Endometrial microvascular endothelial cells (primary cell): ENCODE data around the gene UBR2. TPM values are rescaled to one million over a fixed set of nuclear protein-coding genes. Genes with fewer than 3 reads are reported as not detected.
"Not testable (repeated sequence)": the region's sequence is repeated elsewhere in the genome, so short reads cannot be mapped to it uniquely, and the experiment has no call there.

Source experiments
- in situ Hi-C: cut with HindIII; loops from 2 replicates; pipeline ENCODE4 v1.10.0; 2017; ENCODE audit warnings: low sequenced_read_pairs, low pct_unique_long_range_greater_than_20kb; ENCODE audit errors: inconsistent ontology term
- total RNA-seq: library from RNA; depleted of rRNA; stranded (reverse); fragments of >200 nt; gene quantifications from one replicate; pipeline ENCODE4 v1.2.3, GENCODE V29; 2015; ENCODE audit errors: inconsistent ontology term

The UBR2 gene
- total RNA-seq, 1 donor from 2014 or later, result 15.1 TPM

DNA sequence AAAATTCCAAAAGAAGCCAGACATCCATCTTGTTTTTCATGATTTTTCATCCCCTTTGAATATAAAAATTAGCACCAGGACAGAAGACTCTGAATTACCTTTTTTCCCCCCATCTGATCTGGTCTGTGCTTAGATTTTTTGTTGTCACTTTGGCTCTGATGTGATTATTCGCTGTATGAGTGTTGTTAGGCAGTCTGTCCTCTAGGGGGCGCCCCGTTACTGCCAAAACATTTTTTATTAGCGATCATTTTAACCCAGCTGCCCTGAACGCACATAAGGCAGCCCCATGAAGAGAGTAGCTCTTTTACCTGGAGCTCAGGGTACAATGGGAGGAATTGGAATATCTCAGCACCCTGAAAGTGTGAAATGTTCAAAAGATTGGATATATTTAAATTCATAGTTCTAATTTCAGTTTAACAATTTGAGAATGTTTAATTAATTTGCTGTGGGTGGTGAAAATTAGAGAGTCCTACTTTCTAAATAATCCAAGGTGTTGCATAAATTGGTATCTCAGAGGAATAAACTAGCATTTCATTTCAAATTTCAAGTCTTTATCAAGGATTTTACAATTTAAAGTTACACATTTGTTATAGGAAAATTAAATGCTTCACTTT, 97.8 kb downstream of the UBR2 start:
- in situ Hi-C loops, result no loop called here

- in situ Hi-C loops, result no loop called here
Measured at GRCh38 chr6:42664718-42665117, 100.9 kb downstream of the UBR2 start.

GRCh38 chr6:42674368-42674767, 110.5 kb downstream of the UBR2 start:
- in situ Hi-C loops, result not testable (repeated sequence)

DNA sequence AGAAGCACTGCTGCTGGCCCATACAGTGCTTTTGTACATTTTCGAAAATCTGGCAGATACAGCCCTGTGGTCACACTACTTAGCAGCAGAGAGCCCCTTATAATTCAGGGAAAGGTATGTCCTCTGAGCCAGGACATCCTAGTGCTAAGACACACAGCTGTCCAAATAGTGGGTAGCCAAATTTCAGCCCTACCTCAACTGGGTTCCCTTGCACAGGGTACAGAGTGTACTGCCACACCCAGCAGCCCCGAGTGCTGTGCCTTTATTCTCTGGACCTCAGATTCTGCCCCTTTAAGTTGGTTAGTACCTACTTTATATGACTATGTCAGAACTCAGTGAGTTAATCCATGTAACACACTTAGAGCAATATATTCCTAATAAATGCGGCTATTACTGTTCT, 111.0 kb downstream of the UBR2 start:
- in situ Hi-C loops, result no loop called here

DNA sequence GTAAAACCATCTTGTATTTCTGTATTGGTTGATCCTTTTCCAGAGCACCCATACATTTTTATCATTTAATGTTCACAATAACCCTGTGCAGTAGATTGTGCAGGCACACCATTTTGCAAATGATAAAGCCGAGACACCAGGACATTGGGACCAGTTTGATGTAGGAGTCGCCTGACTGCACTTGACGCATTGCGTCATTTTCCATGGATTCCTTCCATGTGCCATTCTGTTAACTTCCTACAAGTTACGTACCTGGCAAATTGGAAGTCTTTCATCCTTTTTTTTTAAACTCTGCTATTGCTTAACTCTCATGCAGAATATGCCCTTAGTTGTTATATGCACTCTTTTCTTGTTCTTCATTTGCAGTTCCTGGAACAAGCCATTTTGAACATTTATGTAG, 115.5 kb downstream of the UBR2 start:
- in situ Hi-C loops, result no loop called here

DNA sequence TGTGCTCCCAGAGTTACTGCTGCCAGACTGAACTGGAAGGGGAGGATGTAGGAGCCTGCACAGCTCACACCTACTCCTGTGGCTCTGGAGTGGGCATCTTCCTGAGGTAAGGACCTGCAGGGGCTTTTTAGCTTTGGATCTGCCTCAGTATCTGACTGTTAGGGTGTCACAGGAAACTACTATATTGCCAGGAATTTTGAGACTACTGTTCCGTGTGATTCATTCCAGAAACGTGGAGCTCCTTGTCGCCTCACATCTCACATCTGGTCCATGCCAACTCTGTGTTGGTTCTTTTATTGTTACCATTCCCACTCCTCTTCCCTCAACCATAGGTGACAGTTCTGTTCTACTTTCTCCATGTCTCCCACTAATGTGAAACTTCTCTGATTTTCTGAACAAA, 124.5 kb downstream of the UBR2 start:
- in situ Hi-C loops, result no loop called here

DNA sequence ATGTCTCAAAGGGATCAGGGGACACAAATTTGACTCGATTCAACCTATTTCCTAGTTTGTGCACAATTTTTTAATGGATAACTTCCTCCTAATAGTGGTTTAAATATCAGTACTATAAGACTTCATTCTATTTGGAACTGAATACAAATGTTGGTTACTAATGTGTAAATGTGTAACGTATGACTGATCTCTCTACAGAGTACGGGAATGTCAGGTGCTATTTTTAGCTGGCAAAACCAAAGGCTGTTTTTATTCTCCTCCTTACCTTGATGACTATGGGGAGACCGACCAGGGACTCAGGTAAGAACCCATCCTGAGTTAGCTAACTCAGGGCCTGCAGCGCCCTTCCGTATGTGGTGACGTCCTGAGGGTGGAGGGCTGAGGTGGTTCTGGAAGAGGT, 125.5 kb downstream of the UBR2 start:
- in situ Hi-C loops, result no loop called here

- in situ Hi-C loops, result no loop called here
Measured at GRCh38 chr6:42690151-42690702, 126.4 kb downstream of the UBR2 start.

DNA sequence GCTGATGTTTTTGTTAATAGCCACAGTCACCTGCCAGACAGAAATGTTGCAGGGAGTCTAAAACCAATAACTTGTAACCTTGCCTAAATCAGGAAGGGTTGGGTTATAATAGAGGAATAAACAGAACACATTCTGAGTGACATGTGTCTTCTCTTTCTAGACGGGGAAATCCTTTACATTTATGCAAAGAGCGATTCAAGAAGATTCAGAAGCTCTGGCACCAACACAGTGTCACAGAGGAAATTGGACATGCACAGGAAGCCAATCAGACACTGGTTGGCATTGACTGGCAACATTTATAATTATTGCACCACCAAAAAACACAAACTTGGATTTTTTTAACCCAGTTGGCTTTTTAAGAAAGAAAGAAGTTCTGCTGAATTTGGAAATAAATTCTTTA, 127.0 kb downstream of the UBR2 start:
- in situ Hi-C loops, result no loop called here

DNA sequence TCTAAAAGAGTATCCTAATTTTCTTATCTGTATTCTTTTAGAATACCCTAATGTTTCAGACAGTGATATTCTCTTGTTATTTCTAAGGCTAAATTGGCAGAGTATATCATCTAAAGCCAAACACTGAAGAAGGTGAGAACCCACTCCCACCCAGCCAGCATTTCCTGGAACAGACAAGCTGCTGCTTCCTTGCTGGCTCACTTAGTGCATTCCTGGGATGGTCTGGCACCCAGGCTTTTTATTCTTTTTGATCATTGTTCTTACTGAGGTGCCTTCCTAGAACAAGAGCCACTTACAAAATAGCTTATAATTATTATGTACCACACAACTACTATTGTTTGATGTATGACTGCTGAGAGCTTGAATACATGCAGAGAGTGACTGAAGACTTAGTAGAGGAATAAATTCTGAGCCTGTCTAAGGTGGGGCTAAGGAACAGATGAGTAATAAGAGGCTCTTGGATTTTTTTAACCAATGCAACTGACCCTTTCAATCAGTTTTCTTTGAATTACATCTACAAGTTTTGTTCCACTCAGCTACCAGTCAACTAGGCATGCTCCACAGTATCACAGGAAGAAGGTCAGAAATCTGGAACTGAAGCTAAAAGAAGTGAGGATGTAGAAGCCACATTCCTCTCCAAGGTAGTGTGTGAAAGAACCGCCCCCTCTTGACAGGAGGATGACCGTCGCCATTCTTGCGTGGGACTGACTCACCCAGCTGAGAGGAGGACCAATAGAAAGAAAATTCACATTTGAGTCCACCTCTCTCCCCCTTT, 128.5 kb downstream of the UBR2 start:
- in situ Hi-C loops, result no loop called here

DNA sequence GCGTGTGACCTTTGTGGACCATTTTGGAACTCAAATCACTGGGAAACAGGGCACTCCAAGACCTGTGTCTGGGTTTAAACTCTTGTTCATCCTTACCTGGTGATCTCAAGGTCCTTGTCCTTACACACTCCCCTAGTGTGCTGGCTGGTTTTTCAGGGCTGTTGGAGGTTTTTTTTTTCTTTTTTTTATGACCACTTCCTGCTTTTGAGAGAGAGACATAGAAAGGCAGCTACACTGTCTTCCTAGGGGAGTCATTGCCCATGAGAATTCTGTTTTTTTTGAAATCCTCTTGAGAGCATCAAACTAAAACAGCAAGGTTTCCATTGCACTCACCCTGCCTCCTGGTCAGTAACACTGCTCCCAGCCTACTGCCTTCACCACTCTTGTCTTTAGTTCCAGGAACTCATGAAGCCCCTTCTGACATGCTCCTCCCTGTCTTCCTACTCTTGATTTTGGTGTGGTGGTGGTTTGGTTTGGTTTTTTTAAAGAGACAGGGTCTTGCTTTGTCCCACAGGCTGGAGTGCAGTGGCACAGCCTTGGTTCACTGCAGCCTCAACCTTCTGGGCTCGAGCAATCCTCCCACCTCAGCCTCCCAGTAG, 130.0 kb downstream of the UBR2 start:
- in situ Hi-C loops, result no loop called here

DNA sequence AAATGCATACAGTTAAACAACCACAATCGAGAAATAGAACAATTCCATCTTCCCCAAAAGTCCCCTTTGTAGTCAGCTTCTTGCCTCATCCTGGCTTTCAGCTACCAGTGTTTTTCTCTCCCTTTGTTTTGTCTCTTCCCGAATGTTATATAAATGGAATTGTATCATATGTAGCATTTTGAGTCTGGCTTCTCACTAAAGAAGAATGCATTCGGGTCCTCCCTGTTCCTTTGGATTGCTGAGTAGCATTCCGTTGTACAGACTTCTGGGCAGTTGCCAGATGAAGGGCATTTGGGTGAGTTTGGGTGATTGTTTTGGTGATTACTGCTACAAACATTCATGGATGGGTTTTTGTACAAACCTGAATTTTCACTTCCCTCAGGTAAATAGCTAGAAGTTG, 130.8 kb downstream of the UBR2 start:
- in situ Hi-C loops, result no loop called here

- in situ Hi-C loops, result no loop called here
Measured at GRCh38 chr6:42696526-42697267, 132.9 kb downstream of the UBR2 start.

DNA sequence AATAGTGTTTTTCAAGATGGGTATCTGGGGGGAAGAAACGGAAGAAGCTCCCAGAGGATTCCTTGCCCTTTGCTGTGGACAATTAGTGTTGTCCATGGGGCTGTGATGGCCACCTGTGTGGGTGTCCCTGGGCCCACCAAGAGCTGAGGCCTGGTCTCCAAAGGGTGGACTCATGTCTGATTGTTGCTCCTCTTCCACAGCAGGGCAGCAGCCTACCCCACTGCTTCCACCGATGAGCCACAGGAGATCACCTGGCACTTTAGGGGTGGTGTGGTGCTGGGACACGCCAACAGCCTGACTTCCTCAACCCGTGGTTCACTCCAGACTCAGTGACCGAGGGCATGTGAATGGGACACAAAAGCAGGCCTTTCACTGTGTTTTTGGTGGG, 133.4 kb downstream of the UBR2 start:
- in situ Hi-C loops, result no loop called here

DNA sequence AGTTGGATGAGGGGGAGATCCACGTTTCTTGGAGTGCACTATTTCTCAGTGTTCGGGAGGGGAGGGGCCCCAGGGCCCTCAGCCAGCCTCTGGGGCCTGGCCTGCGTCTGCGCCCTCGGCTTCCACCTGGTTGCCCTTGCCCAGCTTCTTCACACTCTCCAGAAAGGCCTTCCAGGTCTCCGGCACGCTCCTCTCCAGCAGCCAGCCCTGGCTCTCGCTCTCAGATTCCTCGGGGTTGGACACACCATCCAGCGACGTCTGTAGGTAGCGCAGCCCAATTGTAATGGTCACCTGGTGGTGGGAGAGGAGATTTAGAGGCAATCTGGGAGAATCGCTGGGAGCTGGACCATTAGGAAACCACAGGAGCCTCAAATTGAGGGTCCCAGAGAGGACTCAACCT, 134.4 kb downstream of the UBR2 start:
- in situ Hi-C loops, result no loop called here

DNA sequence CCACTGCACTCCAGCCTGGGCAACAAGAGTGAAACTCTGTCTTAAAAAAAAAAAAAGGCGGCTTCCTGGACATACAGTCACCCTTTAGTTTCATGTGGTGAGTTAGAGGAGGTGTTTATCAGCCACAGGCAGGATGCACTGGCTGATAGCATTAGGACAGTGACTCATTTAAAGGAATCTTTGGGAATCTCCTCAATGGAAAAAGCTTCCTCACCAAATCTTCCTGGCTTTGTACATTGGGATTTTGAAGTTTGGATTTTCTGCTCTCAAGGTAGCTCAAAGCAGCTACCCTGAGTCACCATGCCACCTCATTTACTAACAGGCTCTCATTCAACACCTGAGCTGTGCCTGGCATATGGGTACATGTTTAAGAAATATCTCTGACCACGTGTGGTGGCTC, 138.4 kb downstream of the UBR2 start:
- in situ Hi-C loops, result no loop called here

- in situ Hi-C loops, result not testable (repeated sequence)
Measured at GRCh38 chr6:42702786-42703185, 139.0 kb downstream of the UBR2 start.

- in situ Hi-C loops, result no loop called here
Measured at GRCh38 chr6:42704251-42704936, 140.6 kb downstream of the UBR2 start.

DNA sequence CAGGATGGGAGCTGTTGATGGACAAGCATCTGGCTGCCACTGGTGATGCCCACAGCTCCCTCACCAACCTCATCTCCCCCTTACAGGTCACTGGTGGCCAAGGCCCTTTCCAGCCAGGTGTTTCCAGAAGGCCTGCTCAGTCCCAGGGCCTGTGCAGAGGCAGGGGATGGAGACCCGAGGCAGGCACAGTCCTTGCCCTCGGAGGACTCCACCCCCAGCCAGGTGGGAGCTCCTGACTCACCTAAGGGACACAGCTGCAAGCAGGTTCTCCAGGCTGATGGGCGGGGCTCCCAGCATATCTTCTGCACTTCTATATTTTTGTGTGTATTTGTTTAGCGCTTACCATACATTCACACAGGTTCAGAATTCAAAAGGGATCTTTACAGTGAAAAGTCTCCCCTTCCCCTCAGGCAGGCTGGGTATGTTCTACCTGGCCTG, 141.1 kb downstream of the UBR2 start:
- in situ Hi-C loops, result no loop called here
